ENCODE results near the gene NECAB2.

The NECAB2 gene

GRCh38 chr16:83932304-83932703 is 35.7 kb upstream of the NECAB2 start:
- TF ChIP-seq ZNF70 (CRISPR knock-in tag; IDR thresholded peaks at IDR 0.05) (no peak), ZC3H10 (CRISPR knock-in tag; IDR thresholded peaks at IDR 0.05) (no peak), TCF4 (CRISPR knock-in tag; IDR thresholded peaks at IDR 0.05; ENCODE audit: borderline replicate concordance) (no peak), ISL1 (CRISPR knock-in tag; IDR thresholded peaks at IDR 0.05) (no peak), OSR1 (CRISPR knock-in tag; IDR thresholded peaks at IDR 0.05) (no peak), CSRNP3 (CRISPR knock-in tag; IDR thresholded peaks at IDR 0.05) (no peak), SNAI2 (CRISPR knock-in tag; IDR thresholded peaks at IDR 0.05) (no peak), ZNF8 (CRISPR knock-in tag; IDR thresholded peaks at IDR 0.05) (no peak)
- ATAC-seq = no peak

- ATAC-seq = no peak
- TF ChIP-seq OSR1 (CRISPR knock-in tag; IDR thresholded peaks at IDR 0.05) (no peak), ZNF70 (CRISPR knock-in tag; IDR thresholded peaks at IDR 0.05) (no peak), CSRNP3 (CRISPR knock-in tag; IDR thresholded peaks at IDR 0.05) (no peak)
- TF ChIP-seq, protein P1, sequence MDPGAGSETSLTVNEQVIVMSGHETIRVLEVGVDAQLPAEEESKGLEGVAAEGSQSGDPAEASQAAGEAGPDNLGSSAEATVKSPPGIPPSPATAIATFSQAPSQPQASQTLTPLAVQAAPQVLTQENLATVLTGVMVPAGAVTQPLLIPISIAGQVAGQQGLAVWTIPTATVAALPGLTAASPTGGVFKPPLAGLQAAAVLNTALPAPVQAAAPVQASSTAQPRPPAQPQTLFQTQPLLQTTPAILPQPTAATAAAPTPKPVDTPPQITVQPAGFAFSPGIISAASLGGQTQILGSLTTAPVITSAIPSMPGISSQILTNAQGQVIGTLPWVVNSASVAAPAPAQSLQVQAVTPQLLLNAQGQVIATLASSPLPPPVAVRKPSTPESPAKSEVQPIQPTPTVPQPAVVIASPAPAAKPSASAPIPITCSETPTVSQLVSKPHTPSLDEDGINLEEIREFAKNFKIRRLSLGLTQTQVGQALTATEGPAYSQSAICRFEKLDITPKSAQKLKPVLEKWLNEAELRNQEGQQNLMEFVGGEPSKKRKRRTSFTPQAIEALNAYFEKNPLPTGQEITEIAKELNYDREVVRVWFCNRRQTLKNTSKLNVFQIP (CRISPR knock-in tag; IDR thresholded peaks at IDR 0.05; ENCODE audit: borderline replicate concordance, low read depth) = no peak
Measured at GRCh38 chr16:83932955-83933673, 34.9 kb upstream of the NECAB2 start.

DNA sequence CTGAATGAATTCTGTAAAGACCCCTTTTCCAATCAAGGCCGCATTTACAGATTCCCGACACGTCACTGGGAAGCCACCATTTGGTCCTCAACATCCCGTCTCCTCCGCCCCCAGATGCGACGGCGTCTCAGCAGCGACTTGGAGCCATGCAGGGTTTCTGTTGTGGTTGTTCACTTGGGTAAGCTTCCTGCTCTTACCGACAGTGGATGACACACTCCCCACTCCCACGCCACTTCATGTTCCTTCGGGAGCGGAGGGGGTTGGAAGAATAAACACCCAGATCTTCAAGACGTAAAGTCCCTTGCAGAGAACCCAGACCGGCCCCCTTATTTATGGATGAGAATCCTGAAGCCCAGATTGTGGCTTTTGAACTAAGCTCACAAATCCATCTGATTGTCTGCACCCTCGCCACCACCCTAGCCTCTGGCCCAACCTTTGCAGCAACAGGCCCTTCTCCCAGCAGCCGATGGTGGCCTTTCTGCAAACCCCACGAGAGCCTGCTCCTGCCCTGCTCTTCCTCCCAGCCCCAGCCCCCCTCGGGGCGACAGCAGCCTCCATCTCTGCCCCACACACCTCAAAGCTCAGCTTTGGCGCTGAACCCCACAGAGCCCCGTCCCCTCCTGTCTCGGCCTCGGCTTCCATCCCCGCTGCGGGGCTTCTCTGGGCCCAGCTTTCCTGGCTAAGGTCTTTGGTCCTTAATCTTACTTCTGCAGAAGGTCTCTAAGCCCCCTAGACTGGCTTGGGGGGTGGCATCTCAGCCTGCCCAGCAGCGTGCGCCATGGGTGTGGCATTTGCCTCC is 34.0 kb upstream of the NECAB2 start:
- no peak for ATAC-seq
- no peak for TF ChIP-seq BACH2 (CRISPR knock-in tag; IDR thresholded peaks at IDR 0.05; ENCODE audit: borderline replicate concordance)
- TF ChIP-seq ISL1 (CRISPR knock-in tag; IDR thresholded peaks at IDR 0.05) = no peak
- TF ChIP-seq GLIS3 (CRISPR knock-in tag; IDR thresholded peaks at IDR 0.05) = no peak
- TF ChIP-seq OSR1 (CRISPR knock-in tag; IDR thresholded peaks at IDR 0.05) = no peak
- TF ChIP-seq CSDC2 (CRISPR knock-in tag; IDR thresholded peaks at IDR 0.05) = no peak
- no peak for TF ChIP-seq ARNTL (CRISPR knock-in tag; IDR thresholded peaks at IDR 0.05; ENCODE audit: borderline replicate concordance, low read depth)
- no peak for TF ChIP-seq ZFP3 (CRISPR knock-in tag; IDR thresholded peaks at IDR 0.05)
- no peak for TF ChIP-seq SNAI2 (CRISPR knock-in tag; IDR thresholded peaks at IDR 0.05)
- no peak for TF ChIP-seq ZFP30 (CRISPR knock-in tag; IDR thresholded peaks at IDR 0.05)
- TF ChIP-seq, protein P2, sequence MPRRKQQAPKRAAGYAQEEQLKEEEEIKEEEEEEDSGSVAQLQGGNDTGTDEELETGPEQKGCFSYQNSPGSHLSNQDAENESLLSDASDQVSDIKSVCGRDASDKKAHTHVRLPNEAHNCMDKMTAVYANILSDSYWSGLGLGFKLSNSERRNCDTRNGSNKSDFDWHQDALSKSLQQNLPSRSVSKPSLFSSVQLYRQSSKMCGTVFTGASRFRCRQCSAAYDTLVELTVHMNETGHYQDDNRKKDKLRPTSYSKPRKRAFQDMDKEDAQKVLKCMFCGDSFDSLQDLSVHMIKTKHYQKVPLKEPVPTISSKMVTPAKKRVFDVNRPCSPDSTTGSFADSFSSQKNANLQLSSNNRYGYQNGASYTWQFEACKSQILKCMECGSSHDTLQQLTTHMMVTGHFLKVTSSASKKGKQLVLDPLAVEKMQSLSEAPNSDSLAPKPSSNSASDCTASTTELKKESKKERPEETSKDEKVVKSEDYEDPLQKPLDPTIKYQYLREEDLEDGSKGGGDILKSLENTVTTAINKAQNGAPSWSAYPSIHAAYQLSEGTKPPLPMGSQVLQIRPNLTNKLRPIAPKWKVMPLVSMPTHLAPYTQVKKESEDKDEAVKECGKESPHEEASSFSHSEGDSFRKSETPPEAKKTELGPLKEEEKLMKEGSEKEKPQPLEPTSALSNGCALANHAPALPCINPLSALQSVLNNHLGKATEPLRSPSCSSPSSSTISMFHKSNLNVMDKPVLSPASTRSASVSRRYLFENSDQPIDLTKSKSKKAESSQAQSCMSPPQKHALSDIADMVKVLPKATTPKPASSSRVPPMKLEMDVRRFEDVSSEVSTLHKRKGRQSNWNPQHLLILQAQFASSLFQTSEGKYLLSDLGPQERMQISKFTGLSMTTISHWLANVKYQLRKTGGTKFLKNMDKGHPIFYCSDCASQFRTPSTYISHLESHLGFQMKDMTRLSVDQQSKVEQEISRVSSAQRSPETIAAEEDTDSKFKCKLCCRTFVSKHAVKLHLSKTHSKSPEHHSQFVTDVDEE (CRISPR knock-in tag; IDR thresholded peaks at IDR 0.05) = no peak
- no peak for TF ChIP-seq TCF4 (CRISPR knock-in tag; IDR thresholded peaks at IDR 0.05; ENCODE audit: borderline replicate concordance)
- no peak for TF ChIP-seq ESRRG (CRISPR knock-in tag; IDR thresholded peaks at IDR 0.05)
- no peak for TF ChIP-seq ZNF565 (CRISPR knock-in tag; conservative IDR thresholded peaks at IDR 0.05; ENCODE audit: low read depth)
- no peak for TF ChIP-seq CREB5 (CRISPR knock-in tag; IDR thresholded peaks at IDR 0.05; ENCODE audit: low read depth)
